ENCODE data around the gene PCDHB10.

GRCh38 chr5:141192110-141192725, at the start of gene PCDHB10:
- TF ChIP-seq CTCF (optimal IDR thresholded peaks at IDR 0.05 in 1 of 3, IDR thresholded peaks at IDR 0.05 in 1 of 3, conservative IDR thresholded peaks at IDR 0.05 in 1 of 3; ENCODE audit: extremely low read depth in 1 of 3, insufficient read depth in 2 of 3, low read length in 3 of 3) (peak in 2 of 3 experiments; percentile 18 to 26), EZH2 (IDR thresholded peaks at IDR 0.05; ENCODE audit: low read length) (no peak)
